T-helper 1 cell treated with Interleukin-12 subunit alpha and Interleukin-12 subunit beta and Interleukin-4 antibody, amounts not matched to agents 30 ng/mL and 1 ng/mL, for 36 hours (primary cell): ENCODE results near the gene STXBP1. TPM values are rescaled to one million over a fixed set of nuclear protein-coding genes. Genes with fewer than 3 reads are reported as not detected.
"Not testable (repeated sequence)": the region's sequence is repeated elsewhere in the genome, so short reads cannot be mapped to it uniquely, and the experiment has no call there.

Experiments
- intact Hi-C: fragments of 100-400 bp; cut with micrococcal nuclease; formaldehyde crosslinking; loops from one replicate; pipeline ENCODE4 v1.15.1; 2024
- total RNA-seq: library from RNA; stranded (reverse); gene quantifications from 2 replicates; pipeline ENCODE4 v1.2.3, GENCODE V29; 2022

The STXBP1 gene
- total RNA-seq, 1 donor from 2014 or later: 16.8 TPM

- intact Hi-C loops: loop anchor here (1.0 to 2.0 kb wide), 3 partner anchors 39 to 162 kb away; a partner anchor contains a TSS
Observed at GRCh38 chr9:127608104-127608966, 3.7 kb upstream of the STXBP1 start.

DNA sequence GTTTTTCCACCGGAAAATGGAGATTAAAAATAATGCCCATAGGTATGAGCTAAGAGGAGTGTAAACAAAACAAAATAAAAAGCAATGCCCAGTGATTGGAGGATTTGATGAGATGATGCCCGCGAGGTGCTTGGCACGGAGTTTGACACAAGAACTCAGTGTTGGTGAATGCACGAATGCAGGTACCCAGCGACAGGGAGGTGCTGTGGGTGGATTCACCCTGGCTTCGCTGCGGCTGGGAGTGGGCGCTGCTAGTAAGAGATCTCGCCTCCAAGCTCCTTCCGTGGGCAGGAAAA is 526 bp upstream of the STXBP1 start:
- intact Hi-C loops: loop anchor here (5.0 kb wide), 4 partner anchors 86 to 1864 kb away; partner anchors contain the start of genes ODF2, PBX3 and PIP5KL1

- intact Hi-C loops: loop anchor here (1.0 to 5.0 kb wide), 13 partner anchors 44 to 1866 kb away; partner anchors contain the start of genes COQ4, LRSAM1, ODF2 and PBX3
Observed at GRCh38 chr9:127612939-127613582, 984 bp downstream of the STXBP1 start.

- intact Hi-C loops: loop anchor here (1.0 to 5.0 kb wide), 11 partner anchors 84 to 1866 kb away; partner anchors contain the start of genes COQ4, LRSAM1, ODF2 and PBX3
Observed at GRCh38 chr9:127613583-127613954, 1.5 kb downstream of the STXBP1 start.

DNA sequence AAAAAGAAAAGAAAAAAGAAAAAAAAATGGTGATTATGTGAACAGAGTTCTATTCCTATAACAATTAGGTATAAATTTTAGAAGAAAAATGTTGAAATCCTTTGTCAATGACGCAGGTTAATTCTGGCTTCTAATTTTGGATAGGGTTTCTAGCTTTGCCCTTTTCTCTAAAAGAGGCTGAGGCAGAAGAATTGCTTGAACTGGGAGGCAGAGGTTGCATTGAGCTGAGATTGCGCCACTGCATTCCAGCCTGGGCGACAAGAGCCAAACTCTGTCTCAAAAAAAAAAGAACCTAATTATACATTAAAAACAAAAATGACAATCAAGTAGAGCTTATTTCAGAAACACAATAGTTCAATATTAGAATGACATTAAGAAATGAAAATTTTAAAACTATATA is 2.9 kb downstream of the STXBP1 start:
- intact Hi-C loops: loop anchor here (5.0 kb wide), 4 partner anchors 82 to 1868 kb away; partner anchors contain the start of genes ODF2, PBX3 and PIP5KL1

DNA sequence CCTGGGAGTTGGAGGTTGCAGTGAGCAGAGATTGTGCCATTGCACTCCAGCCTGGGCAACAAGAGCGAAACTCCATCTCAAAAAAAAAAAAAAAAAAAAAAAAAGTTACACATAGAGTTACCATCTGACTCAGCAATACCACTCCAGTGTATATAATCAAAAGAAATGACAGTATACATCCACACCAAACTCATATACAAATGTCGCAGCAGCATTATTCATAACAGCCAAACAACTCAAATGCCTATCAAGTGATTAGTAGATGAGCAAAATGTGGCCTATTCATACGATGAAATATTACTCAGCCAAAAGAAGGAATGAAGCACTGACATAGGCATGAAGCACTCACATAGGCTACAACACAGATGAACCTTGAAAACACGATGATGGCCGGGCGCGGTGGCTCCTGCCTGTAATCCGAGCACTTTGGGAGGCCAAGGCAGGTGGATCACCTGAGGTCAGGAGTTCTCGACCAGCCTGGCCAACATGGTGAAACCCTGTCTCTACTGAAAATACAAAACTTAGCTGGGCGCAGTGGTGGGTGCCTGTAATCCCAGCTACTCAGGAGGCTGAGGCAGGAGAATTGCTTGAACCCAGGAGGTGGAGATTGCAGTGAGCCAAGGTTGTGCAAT is 9.4 kb downstream of the STXBP1 start:
- intact Hi-C loops: not testable (repeated sequence)

- intact Hi-C loops: no loop called here
Observed at GRCh38 chr9:127626752-127627493, 14.8 kb downstream of the STXBP1 start.

DNA sequence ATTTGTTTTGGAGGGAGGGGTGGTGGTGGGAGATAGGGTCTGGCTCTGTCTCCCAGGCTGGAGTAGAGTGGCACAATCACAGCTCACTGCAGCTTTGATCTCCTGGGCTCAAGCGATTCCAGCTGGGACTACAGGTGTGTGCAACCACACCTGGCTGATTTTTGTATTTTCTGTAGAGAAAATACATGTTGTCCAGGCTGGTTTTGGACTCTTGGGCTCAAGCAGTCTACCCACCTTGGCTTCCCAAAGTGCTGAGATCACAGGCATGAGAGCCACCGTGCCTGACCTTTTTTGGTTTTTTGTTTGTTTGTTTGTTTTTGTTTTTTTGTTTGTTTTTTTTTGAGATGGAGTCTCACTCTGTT is 15.4 kb downstream of the STXBP1 start:
- intact Hi-C loops: no loop called here

DNA sequence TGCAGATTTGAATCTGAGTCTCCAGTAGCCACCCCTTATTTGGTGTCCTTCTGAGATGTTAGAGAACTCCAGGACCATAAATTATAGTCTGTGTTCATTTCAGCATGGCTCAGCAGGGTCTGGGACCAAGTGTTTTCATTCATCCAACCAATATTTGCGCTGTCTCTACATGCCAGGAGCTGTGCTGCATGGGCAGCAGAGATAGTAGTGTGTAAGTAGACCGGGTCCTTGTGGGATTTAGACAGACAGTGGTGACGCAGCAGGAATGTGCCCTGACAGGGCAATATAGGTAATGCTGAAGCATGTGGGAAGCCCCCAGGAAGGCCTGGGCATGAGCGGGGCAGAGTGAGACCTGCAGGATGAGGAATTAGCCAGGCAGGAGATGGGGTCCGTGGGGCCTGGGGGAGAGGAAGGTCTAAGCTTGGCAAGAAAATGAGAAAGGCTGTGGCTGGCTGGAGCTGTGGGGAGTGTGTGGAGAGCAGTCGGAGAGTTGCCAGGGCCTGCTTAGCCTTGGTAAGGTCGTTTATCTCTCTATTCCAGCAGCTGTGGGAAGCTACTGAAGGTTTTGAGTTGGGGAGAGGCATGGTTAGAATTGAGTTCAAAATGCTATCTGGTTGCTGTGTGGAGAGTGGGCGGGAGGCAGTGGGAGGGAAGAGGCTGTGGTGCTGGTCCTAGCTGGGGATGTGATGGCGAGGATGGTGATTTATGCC is 16.8 kb downstream of the STXBP1 start:
- intact Hi-C loops: no loop called here

- intact Hi-C loops: no loop called here
Observed at GRCh38 chr9:127629468-127630081, 17.5 kb downstream of the STXBP1 start.

- intact Hi-C loops: no loop called here
Observed at GRCh38 chr9:127633216-127633862, 21.3 kb downstream of the STXBP1 start.

DNA sequence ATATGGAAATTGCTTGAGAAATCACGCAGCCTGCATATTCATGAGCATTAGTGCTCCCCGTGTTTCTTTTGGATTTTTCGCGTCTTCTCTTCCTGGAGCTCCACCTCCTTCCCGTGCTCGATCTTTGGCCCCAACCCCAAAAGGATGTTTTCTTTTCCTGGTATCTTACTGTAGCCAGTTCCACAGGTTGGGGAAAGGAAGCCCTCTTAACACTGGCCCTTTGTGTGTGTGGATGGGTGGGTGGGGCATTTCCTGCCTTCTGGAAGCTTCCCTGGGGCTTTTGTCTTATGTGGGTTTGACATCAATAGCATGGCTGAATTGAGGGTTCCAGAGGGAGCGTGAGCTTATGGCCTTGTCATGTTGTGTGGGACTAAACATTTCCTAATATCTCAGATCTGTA is 21.9 kb downstream of the STXBP1 start:
- intact Hi-C loops: no loop called here

GRCh38 chr9:127634698-127635097 is 22.6 kb downstream of the STXBP1 start:
- intact Hi-C loops: no loop called here

- intact Hi-C loops: no loop called here
Observed at GRCh38 chr9:127635201-127635735, 23.2 kb downstream of the STXBP1 start.

DNA sequence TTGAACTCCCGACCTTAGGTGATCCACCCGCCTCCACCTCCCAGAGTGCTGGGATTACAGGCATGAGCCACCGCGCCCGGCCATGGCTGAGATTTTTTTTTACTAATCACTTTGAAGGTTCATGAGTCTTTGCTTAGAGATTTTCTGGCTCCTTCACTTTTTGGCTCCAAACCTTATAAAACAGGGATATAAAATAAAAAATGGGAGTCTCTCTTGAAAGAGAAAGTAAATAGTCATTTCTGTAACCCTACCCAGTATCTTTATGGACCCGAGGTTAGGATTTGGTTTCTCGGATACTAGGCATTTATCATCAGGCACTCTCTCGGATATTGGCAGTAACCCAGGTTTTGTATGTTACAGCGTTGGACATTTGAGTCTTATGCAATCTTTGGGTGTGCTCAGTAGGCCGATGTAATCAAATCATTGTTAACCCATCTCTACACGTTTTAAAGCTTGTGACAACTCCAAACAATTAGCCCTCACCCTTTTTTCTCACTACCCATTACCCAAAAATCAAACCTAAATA is 25.3 kb downstream of the STXBP1 start:
- intact Hi-C loops: no loop called here

DNA sequence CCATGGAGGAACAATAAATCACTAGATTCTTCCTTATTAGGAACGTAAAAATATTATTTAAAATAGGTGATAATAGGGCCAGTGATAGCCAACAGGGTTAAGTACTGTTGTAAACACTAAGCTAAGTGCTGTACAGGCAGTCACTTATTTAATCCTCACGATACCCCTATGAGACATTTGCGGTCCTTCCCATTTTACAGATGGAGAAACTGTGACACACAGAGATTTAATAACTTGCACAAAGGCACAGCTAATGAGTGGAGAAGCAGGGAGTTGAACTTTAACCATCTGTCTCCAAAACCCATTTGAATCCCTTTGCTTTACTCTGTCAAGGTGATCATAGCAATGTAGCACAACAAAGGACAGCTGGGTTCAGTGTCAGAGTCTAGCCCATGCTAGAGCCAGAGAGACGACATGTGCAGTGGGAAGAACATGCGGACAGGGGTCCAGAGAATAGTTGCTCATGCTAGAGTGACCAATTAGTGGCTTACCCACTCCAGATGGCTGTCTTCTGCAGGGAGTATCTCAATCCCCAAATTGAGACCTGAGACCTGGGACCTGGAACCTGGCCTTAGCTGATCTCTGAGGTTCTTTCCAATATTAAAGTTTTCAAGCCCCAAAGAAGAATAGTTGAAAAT is 28.9 kb downstream of the STXBP1 start:
- intact Hi-C loops: no loop called here

GRCh38 chr9:127642082-127642740 is 30.1 kb downstream of the STXBP1 start:
- intact Hi-C loops: no loop called here

- intact Hi-C loops: no loop called here
Observed at GRCh38 chr9:127644146-127644827, 32.2 kb downstream of the STXBP1 start.
